ENCODE results near the gene PTPRF.

The PTPRF gene

DNA sequence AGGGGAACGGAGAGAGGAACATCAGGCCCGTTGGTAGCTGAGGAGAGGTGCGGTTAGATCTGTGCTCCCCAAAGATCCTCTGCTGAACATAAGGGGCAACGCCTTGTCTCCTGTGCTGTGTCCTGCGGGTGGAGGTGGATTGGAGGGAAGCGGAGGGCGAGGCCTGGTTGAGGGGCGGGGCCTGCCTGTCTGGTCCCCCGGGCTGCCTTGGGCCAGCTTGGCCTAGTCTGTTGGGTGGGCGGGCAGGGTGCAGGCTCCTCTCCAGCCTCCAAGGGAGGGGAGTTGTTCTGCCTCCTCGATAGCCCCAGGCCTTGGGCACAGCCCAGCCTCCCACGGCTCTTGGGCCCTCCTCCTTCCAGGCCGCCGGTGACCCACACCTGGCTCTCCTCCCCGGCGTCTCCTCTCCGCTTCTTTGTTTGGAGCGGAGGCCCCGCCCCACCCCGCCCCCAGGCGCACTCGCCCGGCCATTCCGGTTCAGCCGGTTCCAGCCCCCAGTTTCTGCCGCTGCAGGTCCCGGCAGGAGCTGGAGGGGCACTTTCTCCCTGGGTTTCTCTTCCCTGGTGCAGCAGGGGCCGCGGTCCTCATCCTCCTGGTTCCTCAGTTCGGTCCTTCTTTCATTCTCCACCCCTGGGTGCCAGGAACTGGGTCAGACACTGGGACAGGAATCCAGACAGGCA, 19.4 kb downstream of the PTPRF start:
- Histone ChIP-seq H3K9me3 (ENCODE audit: control insufficient read depth, insufficient read depth, low read length) (no peaks in the 10 kb centered on the region), H3K36me3 (ENCODE audit: control insufficient read depth, insufficient read depth, low read length) (peaks cover 27% of the 10 kb centered on the region), H3K4me3 (ENCODE audit: low read depth, low read length) (peak overlapping the region; percentile 69), H3K9ac (ENCODE audit: low read depth, low read length) (peak overlapping the region; percentile 41), H3K27me3 (ENCODE audit: control insufficient read depth, insufficient read depth, low read length) (no peaks in the 10 kb centered on the region), H3K4me1 (ENCODE audit: control insufficient read depth, insufficient read depth, low read length) (peaks cover 25% of the 10 kb centered on the region)

GRCh38 chr1:43550598-43551246, 20.0 kb downstream of the PTPRF start:
- H3K36me3 ChIP-seq (ENCODE audit: control insufficient read depth, insufficient read depth, low read length): peaks cover 30% of the 10 kb centered on the region
- peak overlapping the region; percentile 69 for H3K4me3 ChIP-seq (ENCODE audit: low read depth, low read length)
- peaks cover 21% of the 10 kb centered on the region for H3K4me1 ChIP-seq (ENCODE audit: control insufficient read depth, insufficient read depth, low read length)

DNA sequence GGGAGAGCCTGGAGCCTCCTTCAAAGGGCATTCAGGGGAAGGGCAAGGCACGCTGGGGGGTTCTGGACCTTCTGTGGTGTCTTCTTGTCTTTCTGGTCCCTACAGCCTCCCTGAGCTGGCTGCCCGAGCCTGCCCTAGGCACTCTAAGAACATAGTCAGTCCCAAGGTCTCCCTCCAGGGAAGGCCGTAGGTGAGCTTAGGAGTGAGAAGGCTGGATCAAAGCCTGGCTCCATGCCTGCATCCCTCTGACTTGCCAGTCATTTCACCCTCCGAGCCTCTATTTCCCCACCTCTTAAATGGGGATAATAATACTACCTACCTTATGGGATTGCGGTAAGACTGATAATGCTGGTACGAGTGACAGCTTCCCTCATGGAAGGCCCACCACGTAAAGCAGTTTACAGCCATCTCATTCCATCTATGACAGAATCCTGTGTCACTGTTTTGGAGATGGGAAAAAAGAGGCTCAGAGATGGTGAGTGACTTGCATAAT, 20.8 kb downstream of the PTPRF start:
- Histone ChIP-seq H3K27me3 (ENCODE audit: control insufficient read depth, insufficient read depth, low read length) (no peaks in the 10 kb centered on the region), H3K9me3 (ENCODE audit: control insufficient read depth, insufficient read depth, low read length) (no peaks in the 10 kb centered on the region), H3K9ac (ENCODE audit: low read depth, low read length) (no peak overlapping the region), H3K4me1 (ENCODE audit: control insufficient read depth, insufficient read depth, low read length) (peaks cover 18% of the 10 kb centered on the region), H3K4me3 (ENCODE audit: low read depth, low read length) (no peak overlapping the region), H3K36me3 (ENCODE audit: control insufficient read depth, insufficient read depth, low read length) (peaks cover 33% of the 10 kb centered on the region)

More at GRCh38 chr1:43550598-43551246, 20.0 kb downstream of the PTPRF start:
- Histone ChIP-seq H3K27me3 (ENCODE audit: control insufficient read depth, insufficient read depth, low read length) (no peaks in the 10 kb centered on the region), H3K9ac (ENCODE audit: low read depth, low read length) (peak overlapping the region; percentile 41), H3K9me3 (ENCODE audit: control insufficient read depth, insufficient read depth, low read length) (no peaks in the 10 kb centered on the region)

- H3K9ac ChIP-seq (ENCODE audit: low read depth, low read length): no peak overlapping the region
- H3K4me1 ChIP-seq (ENCODE audit: control insufficient read depth, insufficient read depth, low read length): peaks cover 15% of the 10 kb centered on the region
- no peak overlapping the region for H3K4me3 ChIP-seq (ENCODE audit: low read depth, low read length)
- H3K36me3 ChIP-seq (ENCODE audit: control insufficient read depth, insufficient read depth, low read length): peaks cover 37% of the 10 kb centered on the region
- no peaks in the 10 kb centered on the region for H3K27me3 ChIP-seq (ENCODE audit: control insufficient read depth, insufficient read depth, low read length)
- no peaks in the 10 kb centered on the region for H3K9me3 ChIP-seq (ENCODE audit: control insufficient read depth, insufficient read depth, low read length)
Measured at GRCh38 chr1:43552059-43552742, 21.5 kb downstream of the PTPRF start.

DNA sequence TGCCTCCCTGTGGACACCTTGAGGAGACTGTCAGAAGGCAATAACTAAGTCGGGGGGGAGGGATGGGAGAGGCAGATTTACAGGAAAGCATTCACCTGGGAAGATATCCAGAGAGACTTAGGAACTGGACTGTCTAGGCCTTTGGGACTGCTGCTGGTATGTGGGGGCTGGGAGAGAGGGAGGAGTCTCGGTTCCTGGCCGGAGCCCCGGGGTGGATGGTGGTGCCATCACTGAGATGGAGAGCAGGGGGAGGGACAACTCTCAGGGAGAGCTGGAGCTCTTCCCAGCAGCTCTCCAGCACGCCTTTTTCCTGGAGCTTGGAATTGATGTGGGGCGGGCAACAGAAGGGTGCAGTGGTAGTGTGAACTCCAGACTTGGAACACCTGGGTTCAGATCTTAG, 22.1 kb downstream of the PTPRF start:
- H3K9ac ChIP-seq (ENCODE audit: low read depth, low read length): no peak overlapping the region
- peaks cover 33% of the 10 kb centered on the region for H3K36me3 ChIP-seq (ENCODE audit: control insufficient read depth, insufficient read depth, low read length)
- peaks cover 15% of the 10 kb centered on the region for H3K4me1 ChIP-seq (ENCODE audit: control insufficient read depth, insufficient read depth, low read length)
- H3K4me3 ChIP-seq (ENCODE audit: low read depth, low read length): no peak overlapping the region
- H3K9me3 ChIP-seq (ENCODE audit: control insufficient read depth, insufficient read depth, low read length): no peaks in the 10 kb centered on the region
- no peaks in the 10 kb centered on the region for H3K27me3 ChIP-seq (ENCODE audit: control insufficient read depth, insufficient read depth, low read length)

GRCh38 chr1:43554444-43554992, 23.8 kb downstream of the PTPRF start:
- peaks cover 31% of the 10 kb centered on the region for H3K36me3 ChIP-seq (ENCODE audit: control insufficient read depth, insufficient read depth, low read length)
- peaks cover 22% of the 10 kb centered on the region for H3K4me1 ChIP-seq (ENCODE audit: control insufficient read depth, insufficient read depth, low read length)
- H3K9me3 ChIP-seq (ENCODE audit: control insufficient read depth, insufficient read depth, low read length): no peaks in the 10 kb centered on the region
- H3K9ac ChIP-seq (ENCODE audit: low read depth, low read length): no peak overlapping the region
- H3K27me3 ChIP-seq (ENCODE audit: control insufficient read depth, insufficient read depth, low read length): no peaks in the 10 kb centered on the region
- no peak overlapping the region for H3K4me3 ChIP-seq (ENCODE audit: low read depth, low read length)

GRCh38 chr1:43556782-43557181, 26.1 kb downstream of the PTPRF start:
- no peak overlapping the region for H3K4me3 ChIP-seq (ENCODE audit: low read depth, low read length)
- peaks cover 39% of the 10 kb centered on the region for H3K36me3 ChIP-seq (ENCODE audit: control insufficient read depth, insufficient read depth, low read length)
- H3K9ac ChIP-seq (ENCODE audit: low read depth, low read length): no peak overlapping the region
- H3K27me3 ChIP-seq (ENCODE audit: control insufficient read depth, insufficient read depth, low read length): no peaks in the 10 kb centered on the region
- peaks cover 9% of the 10 kb centered on the region for H3K4me1 ChIP-seq (ENCODE audit: control insufficient read depth, insufficient read depth, low read length)
- no peaks in the 10 kb centered on the region for H3K9me3 ChIP-seq (ENCODE audit: control insufficient read depth, insufficient read depth, low read length)

DNA sequence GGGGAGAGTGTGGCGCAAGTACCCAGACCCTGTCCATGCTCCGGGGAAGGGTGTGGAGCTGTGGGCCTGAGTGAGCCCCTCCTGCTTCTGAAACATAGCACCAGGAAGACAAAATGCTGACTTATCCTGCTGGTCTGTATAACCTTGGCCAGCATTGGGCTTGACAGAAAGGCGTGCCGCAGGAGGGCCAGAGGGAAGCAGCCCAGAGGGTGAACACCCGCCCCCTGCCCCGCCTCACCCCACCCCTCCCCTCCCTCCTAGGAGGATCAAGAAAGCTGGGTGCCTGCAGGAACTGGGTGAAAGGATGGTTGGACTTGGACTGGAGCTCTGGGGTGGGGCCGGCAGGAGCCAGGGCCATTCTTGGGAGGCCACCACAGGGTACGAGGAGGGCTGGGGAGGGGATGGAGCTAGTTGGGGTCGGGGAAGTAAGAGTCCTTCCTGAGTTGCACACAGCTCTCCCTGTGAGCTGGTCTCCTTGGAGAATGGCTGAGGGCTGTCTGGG, 27.1 kb downstream of the PTPRF start:
- peak overlapping the region; percentile 26 for H3K9ac ChIP-seq (ENCODE audit: low read depth, low read length)
- no peaks in the 10 kb centered on the region for H3K9me3 ChIP-seq (ENCODE audit: control insufficient read depth, insufficient read depth, low read length)
- H3K36me3 ChIP-seq (ENCODE audit: control insufficient read depth, insufficient read depth, low read length): peaks cover 35% of the 10 kb centered on the region
- peak overlapping the region; percentile 8 for H3K4me3 ChIP-seq (ENCODE audit: low read depth, low read length)
- peaks cover 6% of the 10 kb centered on the region for H3K4me1 ChIP-seq (ENCODE audit: control insufficient read depth, insufficient read depth, low read length)
- H3K27me3 ChIP-seq (ENCODE audit: control insufficient read depth, insufficient read depth, low read length): no peaks in the 10 kb centered on the region

- H3K4me3 ChIP-seq (ENCODE audit: low read depth, low read length): peak overlapping the region; percentile 8
- H3K9me3 ChIP-seq (ENCODE audit: control insufficient read depth, insufficient read depth, low read length): no peaks in the 10 kb centered on the region
- peaks cover 6% of the 10 kb centered on the region for H3K4me1 ChIP-seq (ENCODE audit: control insufficient read depth, insufficient read depth, low read length)
- peaks cover 34% of the 10 kb centered on the region for H3K36me3 ChIP-seq (ENCODE audit: control insufficient read depth, insufficient read depth, low read length)
- no peaks in the 10 kb centered on the region for H3K27me3 ChIP-seq (ENCODE audit: control insufficient read depth, insufficient read depth, low read length)
- peak overlapping the region; percentile 26 for H3K9ac ChIP-seq (ENCODE audit: low read depth, low read length)
Measured at GRCh38 chr1:43558346-43558841, 27.7 kb downstream of the PTPRF start.

- Histone ChIP-seq H3K9me3 (ENCODE audit: control insufficient read depth, insufficient read depth, low read length) (no peaks in the 10 kb centered on the region), H3K4me3 (ENCODE audit: low read depth, low read length) (no peak overlapping the region), H3K27me3 (ENCODE audit: control insufficient read depth, insufficient read depth, low read length) (no peaks in the 10 kb centered on the region), H3K4me1 (ENCODE audit: control insufficient read depth, insufficient read depth, low read length) (peaks cover 12% of the 10 kb centered on the region), H3K36me3 (ENCODE audit: control insufficient read depth, insufficient read depth, low read length) (peaks cover 26% of the 10 kb centered on the region), H3K9ac (ENCODE audit: low read depth, low read length) (no peak overlapping the region)
Measured at GRCh38 chr1:43559714-43560113, 29.0 kb downstream of the PTPRF start.

DNA sequence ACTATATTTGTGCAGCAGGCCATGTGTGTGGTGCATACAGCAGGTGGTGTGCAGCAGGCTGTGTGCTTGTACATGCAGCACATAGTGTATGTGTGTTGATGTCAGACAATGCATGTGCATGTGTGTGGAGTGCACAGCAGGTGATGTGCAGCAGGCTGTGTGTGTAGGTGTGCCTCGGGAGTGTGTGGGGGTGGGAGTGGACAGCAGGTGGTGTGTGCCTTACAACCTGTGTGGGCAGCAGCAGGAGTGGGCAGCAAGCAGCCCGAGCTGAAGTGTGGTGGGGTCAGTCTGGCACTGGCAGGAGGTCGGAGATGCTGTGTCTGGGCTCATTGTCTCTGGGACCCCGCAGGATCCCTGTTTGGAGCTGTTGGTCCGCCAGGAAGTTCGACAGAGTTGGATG, 29.6 kb downstream of the PTPRF start:
- H3K4me1 ChIP-seq (ENCODE audit: control insufficient read depth, insufficient read depth, low read length): peaks cover 18% of the 10 kb centered on the region
- H3K36me3 ChIP-seq (ENCODE audit: control insufficient read depth, insufficient read depth, low read length): peaks cover 26% of the 10 kb centered on the region
- H3K27me3 ChIP-seq (ENCODE audit: control insufficient read depth, insufficient read depth, low read length): no peaks in the 10 kb centered on the region
- H3K9me3 ChIP-seq (ENCODE audit: control insufficient read depth, insufficient read depth, low read length): no peaks in the 10 kb centered on the region
- H3K4me3 ChIP-seq (ENCODE audit: low read depth, low read length): no peak overlapping the region
- no peak overlapping the region for H3K9ac ChIP-seq (ENCODE audit: low read depth, low read length)

All from iPS-15b (cell line).